GM19397 (cell line): ENCODE measurements around the gene FAT1.

Experiments used
- ATAC-seq: cut with Tn5 transposase; IDR thresholded peaks from one replicate; pipeline ENCODE4 v1.9.1; 2021; ENCODE audit warnings: mild to moderate bottlenecking, moderate library complexity; ENCODE audit not compliant: unreplicated experiment

FAT1 gene

DNA sequence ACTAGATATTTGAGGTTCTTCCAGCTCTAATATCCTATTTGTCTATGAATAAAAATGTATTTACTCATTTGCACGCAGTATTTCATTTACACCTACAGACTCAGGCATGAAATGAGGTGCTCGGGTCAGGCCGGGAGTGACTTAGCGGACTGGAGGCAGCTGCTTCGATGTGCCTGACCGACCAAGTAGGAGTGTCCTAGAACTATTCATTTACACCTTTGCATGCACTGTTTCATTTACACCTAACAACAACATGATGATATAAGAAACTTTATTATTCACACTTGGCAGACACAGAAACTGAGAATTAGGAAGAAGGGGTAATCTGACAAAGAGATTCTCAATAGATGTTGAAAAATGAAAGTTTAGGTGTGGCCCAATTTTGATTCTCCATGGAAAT is 28.7 kb upstream of the FAT1 start:
- no peak for ATAC-seq

DNA sequence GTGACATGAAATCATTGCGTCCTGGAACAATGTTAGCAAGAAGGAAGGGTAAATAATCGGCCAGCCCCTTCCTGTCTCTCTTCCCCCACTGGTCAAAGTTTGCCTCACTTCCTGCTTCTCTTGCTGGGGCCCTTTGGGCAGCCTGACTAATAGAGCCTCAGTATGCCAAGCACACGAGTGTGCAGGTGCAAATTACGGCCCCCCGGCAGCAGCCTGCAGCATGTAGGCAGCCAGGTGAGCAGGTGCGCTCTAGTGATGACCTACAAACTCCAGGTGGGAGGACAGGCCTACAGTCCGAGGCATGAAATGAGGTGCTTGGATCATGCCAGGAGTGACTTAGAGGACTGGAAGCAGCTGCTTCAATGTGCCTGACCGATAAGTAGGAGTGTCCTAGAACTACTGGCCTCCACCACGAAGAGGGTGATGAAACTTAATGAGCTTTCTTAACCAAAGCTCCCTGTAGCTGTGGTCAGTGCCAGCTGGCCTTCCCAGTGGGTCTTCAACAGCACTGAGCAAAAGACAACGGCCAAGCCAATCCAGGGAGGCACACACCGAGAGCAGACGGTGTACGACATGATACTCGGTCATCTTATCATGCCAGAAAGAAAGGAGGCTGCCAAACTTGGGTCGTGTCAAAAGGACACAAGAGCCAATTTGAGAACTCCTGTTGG is 26.1 kb upstream of the FAT1 start:
- no peak for ATAC-seq

DNA sequence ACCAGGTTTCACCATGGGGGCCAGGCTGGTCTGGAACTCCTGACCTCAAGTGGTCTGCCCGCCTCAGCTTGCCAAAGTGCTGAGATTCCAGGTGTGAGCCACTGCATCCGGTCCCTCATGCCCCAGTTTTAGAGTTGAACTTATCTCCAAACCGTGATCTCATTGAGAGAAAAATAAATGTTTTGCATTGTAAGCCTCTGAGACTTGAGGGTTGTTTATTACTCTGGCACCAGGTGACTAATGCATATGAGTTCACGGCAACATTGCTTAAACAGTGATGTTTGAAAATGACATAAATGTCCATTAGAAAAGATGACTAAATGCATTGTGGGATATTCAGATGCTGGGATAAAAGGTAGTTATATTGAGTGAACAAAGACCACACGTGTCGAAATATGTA is 22.9 kb upstream of the FAT1 start:
- no peak for ATAC-seq

DNA sequence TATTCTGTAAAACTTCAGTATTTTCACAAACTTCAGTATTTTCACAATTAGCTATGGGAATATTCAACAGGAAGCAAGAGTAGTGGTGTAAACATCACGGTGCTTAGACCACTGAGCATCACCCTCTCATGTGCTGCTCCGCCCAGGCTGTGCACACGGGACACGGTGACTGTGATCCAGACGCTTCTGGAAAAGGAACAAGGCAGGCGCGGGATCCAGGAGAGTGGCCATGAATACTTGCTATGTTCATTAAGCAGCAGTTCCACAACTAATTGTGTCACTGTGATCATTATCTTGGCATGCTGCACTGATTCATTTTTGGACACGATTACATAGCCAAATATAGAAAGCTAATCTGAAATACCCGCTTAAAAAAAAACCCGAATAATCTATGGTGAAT is 19.6 kb upstream of the FAT1 start:
- no peak for ATAC-seq

- no peak for ATAC-seq
Measured at GRCh38 chr4:186740822-186741221, 17.2 kb upstream of the FAT1 start.

DNA sequence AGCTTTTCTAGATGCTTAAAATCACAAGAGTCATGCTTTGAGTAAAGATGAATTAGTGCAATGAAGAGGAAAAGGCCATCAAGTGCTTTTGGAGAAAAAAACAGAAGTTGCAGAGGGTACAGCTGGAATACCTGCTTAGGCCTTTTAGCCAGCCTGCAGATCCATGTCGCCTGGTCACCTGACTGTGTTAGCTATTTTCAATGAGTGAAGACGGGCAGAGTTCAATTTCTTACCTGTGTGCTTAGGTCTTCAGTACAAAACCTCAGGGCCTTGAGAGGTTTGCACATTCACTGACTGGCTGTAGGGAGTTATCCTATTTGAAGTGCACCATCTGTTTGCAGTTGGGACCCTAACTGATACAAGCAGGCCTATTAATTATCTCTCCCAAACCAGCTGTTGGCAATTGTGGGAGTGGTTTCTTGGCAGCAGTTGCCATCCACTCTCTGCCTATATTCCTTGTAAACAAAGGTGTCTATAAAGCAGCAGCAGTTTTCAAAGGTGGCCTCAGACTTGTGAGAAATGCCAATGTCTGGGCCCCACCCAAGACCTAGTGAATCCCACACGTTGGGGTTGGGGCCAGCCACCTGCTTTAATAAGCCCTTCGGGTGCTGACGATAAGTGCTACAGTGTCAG is 16.3 kb upstream of the FAT1 start:
- no peak for ATAC-seq

DNA sequence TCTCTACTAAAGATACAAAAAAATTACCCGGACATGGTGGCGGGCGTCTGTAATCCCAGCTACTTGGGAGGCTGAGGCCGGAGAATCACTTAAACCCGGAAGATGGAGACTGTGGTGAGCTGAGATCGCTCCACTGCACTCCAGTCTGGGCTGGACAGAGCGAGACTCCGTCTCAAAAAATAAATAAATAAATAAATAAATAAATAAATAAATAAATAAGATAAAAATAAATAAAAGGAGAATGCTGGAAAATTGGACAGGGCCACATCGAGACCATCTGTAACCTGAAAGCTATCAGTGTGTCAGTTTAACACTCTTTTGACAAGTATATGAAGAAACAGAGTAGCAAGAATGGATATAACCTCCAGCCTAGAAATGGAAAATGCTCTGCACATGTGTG is 15.7 kb upstream of the FAT1 start:
- no peak for ATAC-seq

DNA sequence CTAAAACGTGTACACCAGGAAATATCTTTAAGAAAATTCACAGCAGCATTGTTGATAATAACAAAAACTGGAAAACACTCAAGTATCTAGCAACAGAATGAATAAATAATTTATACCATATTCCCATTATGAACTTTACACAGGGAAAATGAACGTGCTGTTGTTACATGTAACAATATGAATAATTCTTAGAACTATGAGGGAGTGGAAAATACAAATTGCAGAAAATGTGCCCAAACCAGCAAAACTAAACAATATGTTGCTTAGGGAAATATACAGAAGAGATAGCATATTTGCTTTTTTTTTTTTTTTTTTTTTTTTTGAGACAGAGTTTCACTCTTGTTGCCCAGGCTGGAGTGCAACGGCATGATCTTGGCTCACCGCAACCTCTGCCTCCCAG is 14.8 kb upstream of the FAT1 start:
- ATAC-seq: no peak

- ATAC-seq: no peak
Measured at GRCh38 chr4:186737427-186737826, 13.8 kb upstream of the FAT1 start.

DNA sequence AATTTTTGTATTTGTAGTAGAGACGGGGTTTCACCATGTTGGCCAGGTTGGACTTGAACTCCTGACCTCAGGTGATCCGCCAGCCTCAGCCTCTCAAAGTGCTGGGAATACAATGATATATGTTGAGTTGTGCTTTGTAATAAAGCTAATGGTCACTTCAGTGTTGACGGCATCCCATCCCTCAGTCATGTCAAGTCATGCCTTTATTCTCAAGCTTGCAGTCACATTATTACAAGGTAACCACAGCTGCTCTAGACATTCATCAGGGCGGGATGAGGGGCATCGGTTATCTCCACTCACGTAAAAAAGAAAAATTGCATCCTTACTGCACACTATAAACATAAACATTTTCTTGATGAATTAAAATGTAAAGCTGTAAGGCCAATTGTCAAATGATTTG is 12.8 kb upstream of the FAT1 start:
- no peak for ATAC-seq

DNA sequence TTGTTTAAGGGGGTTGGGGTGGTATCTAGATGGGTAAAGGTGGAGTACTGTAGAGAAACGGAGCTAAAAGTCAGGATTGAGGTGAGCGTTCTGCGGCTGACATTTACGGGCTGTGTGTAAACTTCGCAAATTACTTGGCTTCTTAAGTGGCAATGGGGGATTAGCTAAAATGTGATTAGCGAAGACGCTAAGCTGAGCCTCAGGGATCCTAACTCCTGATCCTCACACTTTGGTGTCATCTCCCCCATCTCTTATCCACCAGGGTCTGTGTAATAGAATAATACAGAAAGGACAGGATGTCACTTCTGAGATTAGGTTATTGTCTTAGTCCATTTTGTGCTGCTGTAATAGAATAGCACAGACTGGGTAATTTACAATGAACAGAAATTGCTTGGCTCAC is 10.6 kb upstream of the FAT1 start:
- no peak for ATAC-seq

DNA sequence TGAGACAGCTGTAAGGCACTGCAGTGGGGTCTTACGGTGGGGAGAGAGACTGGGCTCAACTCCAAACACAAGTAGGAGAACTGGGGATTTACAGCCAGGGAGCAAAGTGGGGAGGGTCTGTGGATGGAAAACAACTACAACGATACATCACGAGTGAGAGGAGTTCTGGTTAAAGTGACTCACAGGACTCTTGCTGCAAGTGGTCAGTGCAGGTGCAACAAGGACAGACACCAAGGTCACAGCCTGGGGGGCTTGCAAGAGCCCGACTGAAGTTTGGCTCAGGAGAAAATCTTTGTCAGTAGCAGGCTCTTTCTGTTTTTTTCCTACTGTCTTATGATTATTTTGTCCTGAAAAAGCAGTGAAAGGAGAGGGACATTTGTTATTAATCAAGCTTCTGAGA is 10.1 kb upstream of the FAT1 start:
- ATAC-seq: no peak

DNA sequence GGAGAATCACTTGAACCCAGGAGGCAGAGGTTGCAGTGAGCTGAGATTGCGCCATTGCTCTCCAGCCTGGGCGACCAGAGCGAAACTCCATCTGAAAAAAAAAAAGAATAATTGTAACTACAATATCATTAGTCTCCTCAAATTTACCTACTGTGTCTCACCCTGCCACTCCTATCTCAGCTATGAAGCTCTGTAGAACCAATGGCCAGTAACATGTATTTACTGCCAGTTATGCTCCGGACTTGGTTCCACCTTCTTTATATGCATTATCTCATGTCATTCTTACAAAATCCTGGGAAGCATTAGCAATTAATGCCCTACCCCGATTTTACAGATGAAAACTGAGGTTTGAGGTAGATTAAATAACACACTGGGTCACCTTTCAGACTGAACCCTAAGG is 7.0 kb upstream of the FAT1 start:
- ATAC-seq: no peak

- no peak for ATAC-seq
Measured at GRCh38 chr4:186729856-186730255, 6.2 kb upstream of the FAT1 start.

- no peak for ATAC-seq
Measured at GRCh38 chr4:186728631-186729271, 5.1 kb upstream of the FAT1 start.

- ATAC-seq: no peak
Measured at GRCh38 chr4:186727977-186728519, 4.4 kb upstream of the FAT1 start.

DNA sequence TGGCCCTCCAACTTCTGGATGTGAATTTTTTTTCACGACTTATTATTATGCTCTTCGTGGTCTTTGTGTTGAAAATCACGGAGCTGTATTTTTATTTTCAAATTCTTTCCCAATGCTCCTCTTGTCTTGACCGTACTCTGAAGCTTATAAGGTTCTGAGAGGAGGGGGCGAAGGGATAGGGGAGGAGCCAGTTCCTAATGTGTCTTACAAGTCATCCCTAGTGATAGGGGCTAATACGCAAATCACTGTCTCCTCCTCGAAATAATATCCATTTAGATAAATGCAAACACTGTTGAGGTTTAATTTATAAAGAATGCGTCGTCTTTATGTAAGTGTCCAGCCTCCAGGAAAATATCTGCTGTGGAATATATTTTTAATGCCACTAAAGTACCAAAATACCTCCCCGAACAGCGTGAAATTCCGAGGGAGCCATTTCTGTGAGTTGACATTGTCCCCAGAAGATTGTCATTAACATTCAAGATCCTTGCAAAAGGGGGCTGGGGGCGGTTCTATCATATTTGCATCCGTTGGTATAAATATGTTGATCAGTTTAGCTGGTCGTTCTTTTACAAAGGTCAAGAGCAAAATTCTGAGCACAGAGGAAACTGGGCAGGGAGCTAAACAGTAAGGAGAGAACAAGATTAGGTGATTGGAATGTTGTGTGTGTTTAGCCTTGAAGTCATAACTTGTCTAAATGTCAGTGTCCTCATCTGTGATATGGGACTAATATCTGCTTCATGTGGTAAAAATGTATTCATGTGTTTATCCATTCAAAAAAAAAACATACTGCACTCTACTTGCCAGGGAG is 3.7 kb upstream of the FAT1 start:
- no peak for ATAC-seq

DNA sequence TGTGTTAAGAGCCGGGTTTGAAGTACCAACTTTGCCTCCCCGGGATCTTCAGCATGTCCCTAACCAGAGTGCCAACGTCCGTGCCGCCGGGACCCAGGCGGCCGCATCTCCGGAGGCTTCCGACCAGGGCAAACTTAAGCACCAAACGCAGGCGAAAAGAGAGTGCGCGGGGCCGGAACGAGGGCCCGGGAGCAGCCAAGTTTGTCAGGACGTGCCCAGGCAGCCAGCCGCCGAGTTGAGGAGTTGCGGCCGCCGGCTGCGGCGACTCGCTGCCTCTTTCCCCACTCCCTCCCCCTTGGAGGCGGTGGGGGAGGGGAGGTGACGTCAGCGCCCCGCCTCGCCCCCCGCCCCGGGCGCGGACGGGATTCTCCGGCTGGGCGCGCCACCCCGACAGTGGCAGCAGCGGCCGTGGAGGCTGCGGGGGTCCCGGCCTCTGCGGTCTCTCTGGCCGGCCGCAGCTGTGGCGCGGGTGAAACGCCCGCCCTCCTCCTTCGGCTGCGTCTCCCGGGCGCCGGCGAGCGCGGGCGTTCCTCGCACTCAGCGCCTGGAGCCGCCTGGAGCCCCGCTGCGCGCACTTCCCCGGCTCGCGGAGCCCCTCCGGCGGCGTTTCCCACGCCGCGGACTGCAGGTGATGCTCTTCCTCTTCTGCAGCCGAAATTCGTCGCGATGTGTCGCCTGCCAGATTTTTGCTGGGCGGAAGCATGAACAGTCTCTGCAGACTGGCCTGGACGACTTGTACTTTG is 2.9 kb upstream of the FAT1 start:
- ATAC-seq: no peak

DNA sequence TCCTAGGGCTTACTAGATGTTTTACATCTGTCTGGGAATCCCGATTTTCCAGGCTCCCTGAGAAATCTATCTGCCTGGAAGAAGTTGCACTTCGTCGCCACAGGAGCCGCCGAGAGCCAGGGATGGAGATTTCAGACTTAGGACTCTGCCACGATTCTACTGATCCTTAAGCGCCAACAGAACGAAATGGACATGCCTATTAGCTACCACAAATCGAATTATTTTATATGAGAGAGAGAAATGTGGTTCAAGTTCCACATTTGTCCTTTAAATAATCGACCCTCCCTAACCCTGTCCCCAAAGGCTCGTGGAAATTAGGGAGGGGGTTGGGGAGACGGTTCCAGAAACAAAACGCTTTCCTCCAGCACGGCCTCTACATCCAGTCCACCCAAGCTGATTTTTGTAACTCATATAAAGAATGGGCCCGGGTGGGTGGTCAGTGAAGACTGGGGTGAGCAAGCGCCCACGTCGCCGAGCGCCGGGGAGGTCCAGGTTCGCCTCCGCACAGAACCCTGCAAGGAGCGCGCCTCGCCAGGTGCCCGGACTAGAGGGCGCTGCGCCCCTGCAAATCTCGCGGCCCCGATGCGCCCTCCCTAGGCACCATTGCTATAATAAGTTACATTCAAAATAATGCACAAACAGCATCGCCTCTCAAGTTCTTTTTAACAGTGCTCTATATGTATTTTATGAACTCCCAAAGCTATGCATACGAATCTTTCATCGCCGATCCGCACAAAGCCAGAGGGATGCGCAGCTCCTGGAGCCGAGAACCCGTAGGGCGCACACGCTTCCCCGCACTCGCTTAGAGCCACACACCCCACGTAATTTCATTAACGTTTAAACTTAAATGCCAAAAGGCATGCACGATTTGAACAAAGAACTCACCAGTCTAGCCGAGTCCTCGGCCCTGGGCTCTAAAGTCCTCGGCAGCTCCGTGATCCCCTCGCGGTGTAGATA is 2.1 kb upstream of the FAT1 start:
- ATAC-seq: no peak
